IMR-90 (cell line): ENCODE data around the gene CLEC2D. TPM values are rescaled to one million over a fixed set of nuclear protein-coding genes. Genes with fewer than 3 reads are reported as not detected.

Experiments
- ATAC-seq: fragments of 200-7000 bp; cut with Tn5 transposase; 2 replicates; pipeline ENCODE4 v1.9.1; 2020; ENCODE audit warnings: low read depth, mild to moderate bottlenecking, moderate library complexity
- BruUV-seq: library from RNA; stranded (reverse); fragments of 400-500 nt; replicated peaks from 2 replicates; lab custom pipeline; 2021; lab: Mats Ljungman, UMichigan
- CTCF ChIA-PET: fragments of 300-600 bp; formaldehyde crosslinking; extraction: SDS; loops from one replicate; lab custom pipeline; 2021; ENCODE audit warnings: antibody characterized with exemption; lab: Yijun Ruan, JAX
- POLR2A ChIA-PET: fragments of 300-600 bp; sonication (Branson Sonifier 250); formaldehyde crosslinking; loops from one replicate; lab custom pipeline; 2022; ENCODE audit warnings: antibody characterized with exemption; ENCODE audit not compliant: unreplicated experiment; lab: Charles Lee
- DNase-seq: peaks from one replicate; pipeline ENCODE4 v3.0.0; 2013
- H2AFZ ChIP-seq: replicated peaks from 2 replicates; pipeline ENCODE3; 2013; ENCODE audit warnings: low read length, mild to moderate bottlenecking; ENCODE audit not compliant: poor library complexity
- H2AK5ac ChIP-seq: 2 replicates; pipeline ENCODE4 v1.6.1; 2013; ENCODE audit warnings: low read depth, low read length, inconsistent platforms
- H2AK9ac ChIP-seq: replicated peaks from 2 replicates; pipeline ENCODE3; 2013; ENCODE audit warnings: mild to moderate bottlenecking, low read depth, low read length, moderate library complexity; ENCODE audit not compliant: poor library complexity
- H2BK120ac ChIP-seq: 2 replicates; pipeline ENCODE4 v1.6.1; 2013; ENCODE audit warnings: low read depth, low read length, inconsistent platforms
- H2BK15ac ChIP-seq: 3 replicates; pipeline ENCODE4 v1.6.1; 2013; ENCODE audit warnings: low read depth, low read length, inconsistent platforms
- H2BK20ac ChIP-seq: 2 replicates; pipeline ENCODE4 v1.6.1; 2013; ENCODE audit warnings: low read depth, mild to moderate bottlenecking, inconsistent platforms, low read length, moderate library complexity
- H2BK5ac ChIP-seq: 2 replicates; pipeline ENCODE4 v1.6.1; 2013; ENCODE audit warnings: mild to moderate bottlenecking, low read depth, low read length, inconsistent platforms; ENCODE audit not compliant: poor library complexity, severe bottlenecking
- H3K14ac ChIP-seq: replicated peaks from 2 replicates; pipeline ENCODE4 v1.6.1; 2013; ENCODE audit warnings: low read depth, low read length, inconsistent platforms
- H3K18ac ChIP-seq: 2 replicates; pipeline ENCODE4 v1.6.1; 2013; ENCODE audit warnings: low read depth, low read length, control low read depth
- H3K23ac ChIP-seq: 2 replicates; pipeline ENCODE4 v1.6.1; 2013; ENCODE audit warnings: low read depth, low read length, inconsistent platforms
- H3K27ac ChIP-seq: 2 replicates; pipeline ENCODE4 v1.5.1; 2013; ENCODE audit warnings: mild to moderate bottlenecking, control low read depth, low read length; ENCODE audit not compliant: insufficient read depth
- H3K27me3 ChIP-seq: 2 replicates; pipeline ENCODE4 v1.6.1; 2013; ENCODE audit warnings: low read length; ENCODE audit not compliant: control insufficient read depth, insufficient read depth
- H3K36me3 ChIP-seq: 2 replicates; pipeline ENCODE4 v1.6.1; 2013; ENCODE audit warnings: low read length, mixed read lengths; ENCODE audit not compliant: control insufficient read depth, insufficient read depth
- H3K4ac ChIP-seq: 2 replicates; pipeline ENCODE4 v1.6.1; 2013; ENCODE audit warnings: low read depth, low read length, inconsistent platforms
- H3K4me1 ChIP-seq: 2 replicates; pipeline ENCODE4 v1.6.1; 2013; ENCODE audit warnings: low read length, mixed read lengths; ENCODE audit not compliant: control insufficient read depth, insufficient read depth
- H3K4me2 ChIP-seq: 2 replicates; pipeline ENCODE4 v1.6.1; 2013; ENCODE audit warnings: low read depth, mild to moderate bottlenecking, control low read depth, low read length, moderate library complexity
- H3K4me3 ChIP-seq: 2 replicates; pipeline ENCODE4 v1.5.1; 2013; ENCODE audit warnings: low read depth, mild to moderate bottlenecking, control low read depth, low read length, moderate library complexity; ENCODE audit not compliant: insufficient read depth
- H3K56ac ChIP-seq: 2 replicates; pipeline ENCODE4 v1.6.1; 2013; ENCODE audit warnings: low read length, inconsistent platforms; ENCODE audit not compliant: insufficient read depth; ENCODE audit errors: extremely low read depth
- H3K79me1 ChIP-seq, 2 experiments: 2 replicates each; pipeline ENCODE4 v1.6.1; 2013; ENCODE audit warnings: low read length in 2 of 2, inconsistent platforms in 1 of 2, low read depth in 1 of 2
- H3K9ac ChIP-seq: 2 replicates; pipeline ENCODE4 v1.6.1; 2013; ENCODE audit warnings: low read depth, low read length, control low read depth
- H3K9me1 ChIP-seq: 2 replicates; pipeline ENCODE4 v1.6.1; 2013; ENCODE audit warnings: low read length, inconsistent platforms; ENCODE audit not compliant: insufficient read depth
- H3K9me3 ChIP-seq: 2 replicates; pipeline ENCODE4 v1.6.1; 2013; ENCODE audit warnings: low read length; ENCODE audit not compliant: control insufficient read depth, insufficient read depth
- H4K20me1 ChIP-seq: 2 replicates; pipeline ENCODE4 v1.6.1; 2013; ENCODE audit warnings: low read length, inconsistent platforms; ENCODE audit not compliant: insufficient read depth
- H4K5ac ChIP-seq: 2 replicates; pipeline ENCODE4 v1.6.1; 2013; ENCODE audit warnings: mild to moderate bottlenecking, low read depth, low read length, control low read depth
- H4K8ac ChIP-seq, 2 experiments: 2 replicates each; pipeline ENCODE4 v1.6.1; 2013; ENCODE audit warnings: low read depth in 2 of 2, low read length in 2 of 2, control low read depth in 1 of 2, inconsistent platforms in 1 of 2
- H4K91ac ChIP-seq: 2 replicates; pipeline ENCODE4 v1.6.1; 2013; ENCODE audit warnings: low read depth, low read length, inconsistent platforms; ENCODE audit not compliant: insufficient read depth
- BHLHE40 ChIP-seq: fragments of 150-350 bp; IDR thresholded peaks from 2 replicates; pipeline ENCODE4 v1.6.1; 2016; ENCODE audit warnings: mild to moderate bottlenecking, low read depth, low read length
- CEBPB ChIP-seq: IDR thresholded peaks from 2 replicates; pipeline ENCODE4 v1.6.1; 2012; ENCODE audit warnings: low read depth, low read length, improper control_type of control experiment
- CHD1 ChIP-seq: IDR thresholded peaks from 2 replicates; pipeline ENCODE4 v1.6.1; 2012; ENCODE audit warnings: low read depth, low read length, improper control_type of control experiment
- CTCF ChIP-seq: conservative IDR thresholded peaks from 2 replicates; pipeline ENCODE4 v1.5.1; 2012; ENCODE audit warnings: mild to moderate bottlenecking, low read depth, low read length, improper control_type of control experiment
- ELK1 ChIP-seq: fragments of 150-350 bp; IDR thresholded peaks from 2 replicates; pipeline ENCODE4 v1.6.1; 2016; ENCODE audit warnings: low read depth, mild to moderate bottlenecking, low read length, moderate library complexity, borderline replicate concordance
- FOS ChIP-seq: fragments of 150-350 bp; IDR thresholded peaks from 2 replicates; pipeline ENCODE4 v1.6.1; 2016; ENCODE audit warnings: low read depth, low read length
- MAFK ChIP-seq: IDR thresholded peaks from 2 replicates; pipeline ENCODE4 v1.6.1; 2012; ENCODE audit warnings: low read depth, low read length, improper control_type of control experiment
- MAZ ChIP-seq: IDR thresholded peaks from 2 replicates; pipeline ENCODE4 v1.6.1; 2012; ENCODE audit warnings: low read depth, mild to moderate bottlenecking, low read length, improper control_type of control experiment, moderate library complexity, borderline replicate concordance
- MXI1 ChIP-seq: IDR thresholded peaks from 2 replicates; pipeline ENCODE4 v1.6.1; 2012; ENCODE audit warnings: low read depth, mild to moderate bottlenecking, low read length, moderate library complexity, borderline replicate concordance
- NFE2L2 ChIP-seq: fragments of 150-350 bp; IDR thresholded peaks from 2 replicates; pipeline ENCODE4 v1.6.1; 2016; ENCODE audit warnings: low read depth, mild to moderate bottlenecking, low read length
- POLR2A ChIP-seq: IDR thresholded peaks from 2 replicates; pipeline ENCODE4 v1.6.1; 2012; ENCODE audit warnings: mild to moderate bottlenecking, low read depth, low read length
- RAD21 ChIP-seq: IDR thresholded peaks from 2 replicates; pipeline ENCODE4 v1.6.1; 2012; ENCODE audit warnings: low read length, improper control_type of control experiment
- RCOR1 ChIP-seq: IDR thresholded peaks from 2 replicates; pipeline ENCODE4 v1.6.1; 2012; ENCODE audit warnings: mild to moderate bottlenecking, low read length, improper control_type of control experiment; ENCODE audit not compliant: insufficient replicate concordance
- RFX5 ChIP-seq: IDR thresholded peaks from 2 replicates; pipeline ENCODE4 v1.8.0; 2012; ENCODE audit warnings: low read depth, mild to moderate bottlenecking, low read length, moderate library complexity
- SMC3 ChIP-seq: fragments of 150-350 bp; IDR thresholded peaks from 2 replicates; pipeline ENCODE4 v1.6.1; 2016; ENCODE audit warnings: low read depth, mild to moderate bottlenecking, antibody characterized with exemption, low read length, moderate library complexity
- USF2 ChIP-seq: fragments of 150-350 bp; IDR thresholded peaks from 2 replicates; pipeline ENCODE4 v1.6.1; 2017; ENCODE audit warnings: mild to moderate bottlenecking, antibody characterized with exemption, low read length, low read depth
- WGBS, 2 experiments: methylation state at CpG; one replicate each; pipeline versions ENCODE4 v1.1.5 to v1.1.7; 2013; ENCODE audit warnings: missing lambda C conversion rate in 2 of 2; ENCODE audit not compliant: insufficient read length in 1 of 2; ENCODE audit errors: extremely low coverage in 2 of 2; 5-methylcytosine and 5-hydroxymethylcytosine counted together
- dilution Hi-C: fragments of 300-500 bp; cut with HindIII; formaldehyde crosslinking; loops from one replicate; pipeline ENCODE4 v1.14.3; 2018; ENCODE audit warnings: low sequenced_read_pairs; ENCODE audit not compliant: unreplicated experiment
- in situ Hi-C: fragments of 300-500 bp; cut with MboI; formaldehyde crosslinking; loops from 3 replicates; pipeline ENCODE4 v1.14.3; 2019; ENCODE audit warnings: low sequenced_read_pairs, inconsistent platforms, mixed read lengths
- intact Hi-C: fragments of 100-400 bp; cut with micrococcal nuclease; formaldehyde crosslinking; loops from 2 replicates; pipeline ENCODE4 v1.10.0; 2022
- polyA plus RNA-seq, 3 experiments: library from polyadenylated mRNA; depleted of rRNA; stranded (reverse); fragments of >200 nt; gene quantifications; 2 replicates each; pipeline ENCODE4 v1.2.3, GENCODE V29; 2012; ENCODE audit warnings: low replicate concordance in 1 of 3
- total RNA-seq: library from RNA; depleted of rRNA; stranded (reverse); fragments of >200 nt; gene quantifications from 2 replicates; pipeline ENCODE4 v1.2.3, GENCODE V29; 2012

The CLEC2D gene
- total and polyA plus RNA-seq, 2 of the 4 experiments (the other 2 are of a cell fraction) = 0.72 to 1.2 TPM

GRCh38 chr12:9724023-9724422 lies 54.5 kb downstream of the CLEC2D start:
- Histone ChIP-seq H3K4me3 (no peak overlapping the region), H4K20me1 (no peaks in the 10 kb centered on the region), H2AK9ac (no peak overlapping the region), H3K14ac (no peak overlapping the region), H2AK5ac (no peak overlapping the region), H2BK20ac (no peak overlapping the region), H2AFZ (no peak overlapping the region), H2BK5ac (no peak overlapping the region), H3K27ac (no peak overlapping the region), H3K18ac (no peak overlapping the region), H3K56ac (no peak overlapping the region), H3K36me3 (no peaks in the 10 kb centered on the region), H3K23ac (no peak overlapping the region), H3K4ac (no peak overlapping the region), H3K9me3 (no peaks in the 10 kb centered on the region), H3K9ac (no peak overlapping the region), H3K4me2 (no peak overlapping the region), H4K91ac (no peak overlapping the region), H3K9me1 (no peaks in the 10 kb centered on the region), H3K27me3 (no peaks in the 10 kb centered on the region), H3K4me1 (peaks cover 2% of the 10 kb centered on the region; the same call in 1 of the 2 replicates), H2BK15ac (no peak overlapping the region), H4K8ac (no peak overlapping the region), H4K5ac (no peak overlapping the region), H3K79me1 (no peaks in the 10 kb centered on the region), H2BK120ac (no peak overlapping the region)
- in situ Hi-C loops = loop anchor here (25.0 kb wide), 1 partner anchor 387 kb away; no protein-coding TSS in a partner anchor
- CTCF ChIA-PET = interaction anchor here (4.4 kb wide), 1 partner anchor 19 kb away, joined by 14 read pairs; no protein-coding TSS in a partner anchor
- ATAC-seq (no peak), DNase-seq (no peak)
- no TSS peak for BruUV-seq
- POLR2A ChIA-PET = no interaction called here
- dilution Hi-C loops = no loop called here
- WGBS, 2 experiments = no CpG with 5 or more reads among the region's 1 CpG
- no peak for TF ChIP-seq FOS
- no peak for TF ChIP-seq MAZ
- no peak for TF ChIP-seq CHD1
- no peak for TF ChIP-seq POLR2A
- TF ChIP-seq SMC3 = no peak
- no peak for TF ChIP-seq NFE2L2
- no peak for TF ChIP-seq RAD21
- TF ChIP-seq MAFK = no peak
- TF ChIP-seq RCOR1 = no peak
- no peak for TF ChIP-seq USF2
- TF ChIP-seq BHLHE40 = no peak
- TF ChIP-seq CEBPB = no peak
- no peak for TF ChIP-seq RFX5
- no peak for TF ChIP-seq ELK1
- TF ChIP-seq CTCF = no peak
- TF ChIP-seq MXI1 = no peak
- intact Hi-C loops = no loop called here
